Measurements from ENCODE around the gene KIRREL2.
"Not testable (repeated sequence)": the region's sequence is repeated elsewhere in the genome, so short reads cannot be mapped to it uniquely, and the experiment has no call there.

KIRREL2 gene

GRCh38 chr19:35908010-35908441, 51.3 kb downstream of the KIRREL2 start, which contains the start of gene TYROBP:
Gene TYROBP, minus strand, starts transcription at chr19:35908295. Its CDS starts 67 bp downstream, at chr19:35908228.
- TF ChIP-seq CTCF (IDR thresholded peaks at IDR 0.05; ENCODE audit: low read depth, low read length) = no peak
- no peak within 1 kb of the TSS for H3K4me3 ChIP-seq (ENCODE audit: low read depth, low read length)

GRCh38 chr19:35908973-35909683, 52.4 kb downstream of the KIRREL2 start:
- H3K4me3 ChIP-seq (ENCODE audit: low read depth, low read length) = no peak overlapping the region
- TF ChIP-seq CTCF (IDR thresholded peaks at IDR 0.05; ENCODE audit: low read depth, low read length) = no peak

- no peak overlapping the region for H3K4me3 ChIP-seq (ENCODE audit: low read depth, low read length)
- no peak for TF ChIP-seq CTCF (IDR thresholded peaks at IDR 0.05; ENCODE audit: low read depth, low read length)
Observed at GRCh38 chr19:35909684-35910035, 52.9 kb downstream of the KIRREL2 start.

- H3K4me3 ChIP-seq (ENCODE audit: low read depth, low read length) = not testable (repeated sequence)
Observed at GRCh38 chr19:35910355-35910754, 53.6 kb downstream of the KIRREL2 start.

GRCh38 chr19:35911173-35911572, 54.5 kb downstream of the KIRREL2 start:
- no peak for TF ChIP-seq CTCF (IDR thresholded peaks at IDR 0.05; ENCODE audit: low read depth, low read length)
- H3K4me3 ChIP-seq (ENCODE audit: low read depth, low read length) = no peak overlapping the region

GRCh38 chr19:35911790-35912189, 55.1 kb downstream of the KIRREL2 start:
- no peak overlapping the region for H3K4me3 ChIP-seq (ENCODE audit: low read depth, low read length)
- no peak for TF ChIP-seq CTCF (IDR thresholded peaks at IDR 0.05; ENCODE audit: low read depth, low read length)

- no peak overlapping the region for H3K4me3 ChIP-seq (ENCODE audit: low read depth, low read length)
- TF ChIP-seq CTCF (IDR thresholded peaks at IDR 0.05; ENCODE audit: low read depth, low read length) = no peak
Observed at GRCh38 chr19:35913589-35913988, 56.9 kb downstream of the KIRREL2 start.

GRCh38 chr19:35915443-35915842, 58.7 kb downstream of the KIRREL2 start:
- TF ChIP-seq CTCF (IDR thresholded peaks at IDR 0.05; ENCODE audit: low read depth, low read length) = no peak

More at GRCh38 chr19:35915443-35915842, 58.7 kb downstream of the KIRREL2 start:
- H3K4me3 ChIP-seq (ENCODE audit: low read depth, low read length) = no peak overlapping the region

All from WI38 (cell line).